GM04503 (cell line): ENCODE data around the gene LITAF.

ENCODE experiments used
- DNase-seq: peaks from one replicate; pipeline ENCODE4 v3.0.0-alpha.2; 2012; ENCODE audit warnings: low read depth

Gene LITAF

GRCh38 chr16:11550791-11551498 is 35.8 kb downstream of the LITAF start:
- no peak for DNase-seq

DNA sequence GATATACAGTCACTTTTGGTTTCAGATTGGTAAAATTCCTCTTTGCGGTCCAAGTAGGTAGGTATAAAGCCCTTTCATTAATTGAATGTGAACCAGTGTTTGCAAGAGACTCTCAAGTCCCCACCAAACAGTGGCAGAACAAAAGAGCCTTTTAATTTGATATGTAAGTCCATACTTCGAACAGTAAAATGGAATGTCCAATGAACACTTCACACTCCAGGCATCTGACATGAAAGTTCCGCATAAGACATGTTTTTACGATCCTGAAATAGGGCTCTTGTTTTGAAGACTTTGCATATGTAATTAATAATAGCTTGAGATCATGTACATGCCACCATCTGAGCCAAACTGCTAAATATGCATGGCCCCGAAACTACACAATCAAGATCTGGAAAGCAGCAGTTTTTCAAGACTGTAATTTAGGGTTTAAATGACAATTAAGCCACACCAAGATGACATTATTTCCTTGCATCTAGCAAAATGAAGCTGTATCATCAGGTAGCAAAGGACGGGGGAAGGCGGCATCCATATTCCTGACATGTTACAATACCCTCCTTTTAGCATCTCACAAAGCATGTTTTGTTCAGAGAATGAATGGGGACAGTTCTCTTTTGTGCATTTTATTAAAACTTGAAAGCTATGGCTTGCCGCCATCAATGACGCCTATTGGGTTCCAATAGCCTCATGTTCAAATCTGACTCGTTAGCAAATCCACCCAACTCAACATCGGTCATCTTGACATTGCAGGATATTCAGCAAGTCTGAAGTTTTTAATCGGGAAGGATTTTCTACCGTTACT is 39.4 kb downstream of the LITAF start:
- no peak for DNase-seq

GRCh38 chr16:11546608-11547061 is 40.1 kb downstream of the LITAF start:
- peak; percentile 44 for DNase-seq

GRCh38 chr16:11543661-11544393 is 42.9 kb downstream of the LITAF start:
- DNase-seq = no peak

- DNase-seq = no peak
These were observed 44.5 kb downstream of the LITAF start for GRCh38 chr16:11542069-11542744.

GRCh38 chr16:11539641-11540050 is 47.1 kb downstream of the LITAF start:
- no peak for DNase-seq

- DNase-seq = no peak
These were observed 47.8 kb downstream of the LITAF start for GRCh38 chr16:11538880-11539279.

- no peak for DNase-seq
These were observed 50.4 kb downstream of the LITAF start for GRCh38 chr16:11536104-11536866.

DNA sequence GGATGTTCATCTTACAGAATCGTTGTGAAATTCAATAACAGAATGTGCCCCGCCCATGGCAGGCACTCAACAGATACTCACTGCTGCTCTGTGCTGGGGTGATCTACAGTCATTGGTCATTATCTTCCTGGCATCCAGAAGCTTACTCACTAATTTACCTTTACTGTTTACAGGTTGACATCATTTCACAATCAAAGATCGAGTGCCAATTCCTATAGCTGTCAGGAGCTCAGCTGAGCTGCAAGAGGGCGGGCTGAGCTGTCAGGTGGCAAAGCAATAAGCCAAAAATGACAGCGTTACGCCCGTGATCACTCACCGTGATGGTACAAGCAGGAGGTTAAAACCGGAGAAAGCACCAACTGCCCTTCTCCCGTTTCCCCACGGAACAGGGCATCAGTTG is 51.2 kb downstream of the LITAF start:
- no peak for DNase-seq

- DNase-seq = no peak
These were observed 52.5 kb downstream of the LITAF start for GRCh38 chr16:11534262-11534661.

DNA sequence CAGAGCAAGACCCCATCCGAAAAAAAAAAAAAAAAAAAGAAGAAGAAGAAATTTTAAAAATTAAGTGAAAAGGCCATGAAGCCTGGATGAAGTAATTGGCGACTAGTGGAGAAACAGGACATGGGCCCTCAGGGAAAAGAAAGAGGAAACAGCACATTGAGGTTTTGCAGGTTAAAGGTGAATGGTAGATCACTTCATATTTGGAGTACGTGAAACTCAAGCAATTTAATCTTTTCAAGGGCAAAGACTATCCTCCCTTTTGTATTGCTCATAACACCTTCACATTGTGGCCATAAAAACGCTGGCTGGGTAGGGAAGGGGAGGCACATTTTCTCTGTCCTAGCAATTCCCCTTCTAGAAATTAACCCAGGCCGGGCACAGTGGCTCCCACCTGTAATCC is 53.1 kb downstream of the LITAF start:
- DNase-seq = no peak

DNA sequence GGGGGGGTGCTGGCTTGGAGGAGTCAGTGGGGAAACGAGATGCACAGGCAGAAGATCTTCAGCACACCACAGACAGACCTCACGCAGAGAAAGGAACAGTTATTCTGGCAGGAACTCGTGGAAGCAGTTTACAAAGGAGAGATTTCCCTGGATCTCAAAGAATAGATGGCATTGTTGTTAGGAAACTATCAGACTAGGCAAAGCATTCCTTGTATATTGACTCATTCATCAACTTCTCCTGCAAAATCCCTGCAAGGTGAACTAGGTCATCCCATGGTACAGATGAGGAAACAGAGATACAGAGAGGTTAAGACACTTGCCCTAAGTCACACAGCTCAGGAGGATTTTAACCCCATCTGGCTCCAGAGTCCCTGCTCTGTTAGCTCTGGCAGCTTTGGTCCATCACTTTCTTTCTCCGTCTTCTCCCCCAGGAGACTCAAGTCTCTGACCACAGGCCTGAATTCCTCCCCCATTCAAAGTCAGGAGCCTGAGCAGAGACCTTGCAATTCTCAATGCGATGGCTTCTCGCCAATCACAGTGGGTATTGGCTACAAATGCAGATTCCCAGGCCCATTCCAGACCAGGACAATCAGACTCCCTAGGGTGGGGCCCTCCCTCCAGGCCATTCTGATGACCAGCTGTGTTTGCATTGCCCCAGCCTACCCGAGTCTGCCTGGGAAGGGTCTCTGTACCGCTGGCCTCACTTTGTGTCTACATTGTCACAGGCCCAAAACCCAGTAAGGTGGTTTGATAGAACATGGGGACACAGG is 56.4 kb downstream of the LITAF start:
- DNase-seq = no peak

DNA sequence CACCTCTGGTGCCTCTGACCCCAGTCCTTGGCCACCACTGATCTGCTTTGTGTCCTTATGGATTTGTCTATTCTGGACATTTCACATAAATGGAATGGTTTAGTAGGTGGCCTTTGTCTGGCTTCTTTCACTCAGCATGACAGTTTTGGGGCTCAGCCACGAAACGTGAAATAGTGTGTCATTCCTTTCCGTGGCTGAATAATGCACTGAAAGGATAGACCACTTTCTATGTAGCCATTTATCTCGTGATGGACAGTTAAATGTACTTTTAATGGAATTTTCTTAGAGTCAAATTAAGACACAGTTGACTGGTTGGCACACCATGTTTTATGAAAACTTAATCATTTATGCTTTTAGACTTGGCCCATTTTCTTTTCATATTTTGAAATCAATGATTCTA is 57.4 kb downstream of the LITAF start:
- DNase-seq = no peak

DNA sequence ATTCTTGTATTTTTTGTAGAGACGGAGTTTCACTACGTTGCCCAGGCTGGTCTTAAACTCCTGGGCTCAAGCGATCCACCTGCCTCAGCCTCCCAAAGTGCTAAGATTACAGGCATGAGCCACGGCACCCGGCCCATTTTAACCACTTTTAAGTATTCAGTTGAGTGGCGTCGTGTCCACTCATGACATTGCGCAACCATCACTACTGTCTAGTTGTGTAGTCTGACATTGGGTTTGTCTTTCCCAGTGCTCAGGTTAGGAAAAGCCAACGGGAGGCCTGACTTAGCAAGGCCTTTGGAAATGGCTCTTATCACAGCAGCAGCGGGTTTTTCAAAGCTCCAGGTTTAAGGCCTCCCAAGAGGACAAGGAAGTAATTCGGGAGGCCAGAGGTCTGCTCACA is 58.7 kb downstream of the LITAF start:
- DNase-seq = no peak

GRCh38 chr16:11526655-11527350 is 59.9 kb downstream of the LITAF start:
- DNase-seq = no peak

- DNase-seq = no peak
These were observed 62.5 kb downstream of the LITAF start for GRCh38 chr16:11524098-11524760.

DNA sequence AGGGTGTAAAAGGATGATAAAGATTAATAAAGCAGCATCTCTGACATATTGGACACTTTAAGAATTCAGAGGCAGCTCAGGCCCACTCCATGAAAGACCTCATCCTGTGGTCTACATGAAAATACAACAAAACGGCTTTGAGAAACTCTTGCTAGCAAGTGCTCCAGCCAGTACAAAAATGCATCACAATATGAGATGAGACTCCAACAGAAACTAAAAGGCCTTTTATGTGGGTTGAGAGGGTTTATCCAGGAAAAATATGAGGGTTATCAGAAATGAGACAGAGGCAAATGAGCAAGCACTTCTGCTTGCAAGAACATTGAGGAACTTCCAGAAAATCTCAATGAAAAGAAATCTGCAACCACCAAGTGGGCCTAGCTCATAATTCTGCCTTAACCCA is 65.7 kb downstream of the LITAF start:
- no peak for DNase-seq

DNA sequence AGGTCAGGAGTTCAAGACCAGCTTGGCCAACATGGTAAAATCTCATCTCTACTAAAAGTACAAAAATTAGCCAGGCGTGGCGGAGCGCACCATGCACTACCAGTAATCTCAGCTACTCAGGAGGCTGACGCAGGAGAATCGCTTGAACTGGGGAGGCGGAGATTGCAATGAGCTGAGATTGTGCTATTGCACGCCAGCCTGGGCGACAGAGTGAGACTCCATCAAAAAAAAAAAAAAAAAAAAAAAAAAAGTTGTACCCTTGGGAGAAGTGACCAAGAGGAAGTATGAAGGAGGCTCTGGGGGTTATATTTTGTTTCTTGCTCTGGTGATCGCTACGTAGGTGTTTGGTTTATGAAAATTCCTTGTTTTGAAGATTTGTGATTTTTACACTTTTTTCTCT is 66.3 kb downstream of the LITAF start:
- DNase-seq = no peak

- no peak for DNase-seq
These were observed 68.8 kb downstream of the LITAF start for GRCh38 chr16:11517961-11518360.
